Measurements from ENCODE around the gene TMEM161A.

DNA sequence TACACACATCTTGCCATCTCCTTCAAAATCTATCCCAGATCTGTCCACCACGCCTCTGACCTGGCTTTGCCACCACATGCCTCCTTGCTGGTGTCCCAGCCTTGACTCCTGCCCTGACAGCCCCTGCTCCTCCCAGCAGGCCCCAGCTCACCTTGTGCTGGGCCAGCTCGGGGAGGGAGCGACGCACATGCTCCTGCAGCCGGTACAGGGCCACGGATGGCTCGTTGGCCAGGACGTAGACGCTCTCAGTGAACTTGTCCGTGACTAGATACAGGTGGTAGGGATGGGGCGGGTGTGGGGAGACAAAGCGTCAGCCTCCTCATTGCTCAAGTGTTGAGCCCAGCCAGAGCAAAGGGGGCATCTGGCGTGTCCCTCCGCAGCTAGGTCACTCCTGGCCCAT is 48.5 kb upstream of the TMEM161A start:
- TF ChIP-seq CTCF (IDR thresholded peaks at IDR 0.05), result no peak
- no peak for TF ChIP-seq POLR2A (IDR thresholded peaks at IDR 0.05)
- TF ChIP-seq EP300 (IDR thresholded peaks at IDR 0.05), result no peak
- no peak for TF ChIP-seq POLR2AphosphoS5 (IDR thresholded peaks at IDR 0.05)

Data from sigmoid colon (tissue), 4 donors.